ENCODE data around the gene TLR10. TPM values are rescaled to one million over a fixed set of nuclear protein-coding genes. Genes with fewer than 3 reads are reported as not detected.

TLR10 gene
- polyA plus RNA-seq, 1 of the 3 experiments (the other 2 are of a cell fraction) = not detected

DNA sequence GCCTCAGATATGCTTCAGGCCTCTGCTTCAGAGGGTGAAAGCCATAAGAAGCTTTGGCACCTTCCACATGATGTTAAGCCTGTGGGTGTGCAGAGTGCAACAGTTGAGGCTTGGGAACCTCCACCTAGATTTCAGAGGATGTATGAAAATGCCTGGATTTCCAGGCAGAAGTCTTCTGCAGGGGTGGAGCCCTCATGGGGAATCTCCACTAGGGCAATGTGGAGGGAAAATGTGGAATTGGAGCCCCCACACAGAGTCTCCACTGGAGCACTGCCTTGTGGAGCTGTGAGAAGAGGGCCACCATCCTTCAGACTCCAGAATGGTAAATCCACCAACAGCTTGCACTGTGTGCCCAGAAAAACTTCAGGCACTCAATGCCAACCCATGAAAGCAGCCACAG lies 35.2 kb downstream of the TLR10 start (continued):
- TF ChIP-seq, protein P1, sequence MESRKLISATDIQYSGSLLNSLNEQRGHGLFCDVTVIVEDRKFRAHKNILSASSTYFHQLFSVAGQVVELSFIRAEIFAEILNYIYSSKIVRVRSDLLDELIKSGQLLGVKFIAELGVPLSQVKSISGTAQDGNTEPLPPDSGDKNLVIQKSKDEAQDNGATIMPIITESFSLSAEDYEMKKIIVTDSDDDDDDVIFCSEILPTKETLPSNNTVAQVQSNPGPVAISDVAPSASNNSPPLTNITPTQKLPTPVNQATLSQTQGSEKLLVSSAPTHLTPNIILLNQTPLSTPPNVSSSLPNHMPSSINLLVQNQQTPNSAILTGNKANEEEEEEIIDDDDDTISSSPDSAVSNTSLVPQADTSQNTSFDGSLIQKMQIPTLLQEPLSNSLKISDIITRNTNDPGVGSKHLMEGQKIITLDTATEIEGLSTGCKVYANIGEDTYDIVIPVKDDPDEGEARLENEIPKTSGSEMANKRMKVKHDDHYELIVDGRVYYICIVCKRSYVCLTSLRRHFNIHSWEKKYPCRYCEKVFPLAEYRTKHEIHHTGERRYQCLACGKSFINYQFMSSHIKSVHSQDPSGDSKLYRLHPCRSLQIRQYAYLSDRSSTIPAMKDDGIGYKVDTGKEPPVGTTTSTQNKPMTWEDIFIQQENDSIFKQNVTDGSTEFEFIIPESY (IDR thresholded peaks at IDR 0.05; ENCODE audit: borderline replicate concordance, low read depth) = no peak
- no peak for TF ChIP-seq FOXJ3 (CRISPR knock-in tag; IDR thresholded peaks at IDR 0.05)

DNA sequence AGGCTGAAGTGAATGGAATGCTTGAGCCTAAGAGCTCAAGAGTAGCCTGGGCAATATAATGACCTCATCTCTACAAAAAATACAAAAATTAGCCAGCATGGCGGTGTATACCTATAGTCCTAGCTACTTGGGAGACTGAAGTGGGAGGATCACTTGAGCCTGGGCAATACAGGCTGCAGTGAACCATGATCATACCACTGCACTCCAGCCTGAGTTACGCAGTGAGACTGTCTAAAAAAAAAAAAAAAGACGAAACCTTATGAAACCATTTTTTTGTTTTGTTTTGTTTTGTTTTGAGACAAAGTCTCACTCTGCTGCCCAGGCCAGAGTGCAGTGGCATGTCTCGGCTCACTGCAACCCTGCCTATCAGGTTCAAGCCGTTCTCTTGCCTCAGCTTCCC lies 36.9 kb downstream of the TLR10 start:
- Histone ChIP-seq H3K27me3 (ENCODE audit: insufficient read depth) (no peaks in the 10 kb centered on the region), H3K4me3 (ENCODE audit: low read depth in 2 of 2, low read length in 1 of 2) (no peak overlapping the region), H2AFZ (ENCODE audit: low read depth) (no peak overlapping the region), H3K4me1 (ENCODE audit: control insufficient read depth in 1 of 2, insufficient read depth in 2 of 2, low read depth in 1 of 2, low read length in 1 of 2) (no peaks in the 10 kb centered on the region), H3F3A (replicated peaks; ENCODE audit: insufficient read depth) (no peaks in the 10 kb centered on the region), H3K36me3 (replicated peaks in 1 of 2; ENCODE audit: control insufficient read depth in 1 of 2, insufficient read depth in 2 of 2, low read length in 1 of 2) (no peaks in the 10 kb centered on the region), H3K4me2 (no peak overlapping the region), H3K9me3 (no peaks in the 10 kb centered on the region), H3K79me2 (ENCODE audit: insufficient read depth) (no peaks in the 10 kb centered on the region), H3K27ac (ENCODE audit: low read depth in 2 of 2, low read length in 1 of 2) (no peak overlapping the region), H3K9ac (no peak overlapping the region), H3K9me2 (no peaks in the 10 kb centered on the region), H4K20me1 (ENCODE audit: insufficient read depth) (no peaks in the 10 kb centered on the region)
- 77% methylated on average over 5 of the region's 5 CpGs for WGBS (ENCODE audit: low lambda C conversion rate)
- DNase-seq = no peak
- TF ChIP-seq, protein P1 (IDR thresholded peaks at IDR 0.05; ENCODE audit: borderline replicate concordance, low read depth) = no peak
- no peak for TF ChIP-seq CHD2 (IDR thresholded peaks at IDR 0.05; ENCODE audit: low read length, partially characterized antibody)
- TF ChIP-seq YY1 (IDR thresholded peaks at IDR 0.05; ENCODE audit: low read depth) = no peak
- POLR2A ChIA-PET = no interaction called here
- CTCF ChIA-PET = interaction anchor here (1.1 to 6.8 kb wide), 2 partner anchors 13 to 15 kb away, joined by 4 to 45 read pairs; no protein-coding TSS in a partner anchor

DNA sequence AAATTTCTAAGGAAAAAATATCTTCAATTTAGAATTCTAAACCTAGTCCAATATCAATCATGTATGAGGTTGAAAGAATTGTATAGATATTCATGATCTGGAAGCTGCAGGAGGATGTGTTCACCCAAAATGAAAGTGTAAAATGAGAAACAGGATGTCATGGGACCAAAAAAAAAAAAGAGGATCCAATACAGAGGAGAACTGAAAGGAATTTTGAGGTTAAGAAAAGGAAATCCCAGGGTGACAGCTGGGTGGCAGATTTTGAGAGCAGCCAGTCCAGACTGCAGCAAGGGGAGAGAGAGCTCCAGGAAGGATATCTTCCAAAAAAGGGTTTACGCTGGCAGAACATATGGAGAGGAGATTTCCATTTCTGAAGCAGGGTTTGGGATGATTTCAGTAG lies 38.9 kb downstream of the TLR10 start:
- 100% methylated on average over 1 of the region's 1 CpG for WGBS (ENCODE audit: low lambda C conversion rate)
- no peaks in the 10 kb centered on the region for H3K79me2 ChIP-seq (ENCODE audit: insufficient read depth)
- no peaks in the 10 kb centered on the region for H3K9me2 ChIP-seq
- H2AFZ ChIP-seq (ENCODE audit: low read depth) = peak overlapping the region; percentile 75; the same call in 1 of the 2 replicates
- H3K4me3 ChIP-seq (ENCODE audit: low read depth in 2 of 2, low read length in 1 of 2) = no peak overlapping the region
- TF ChIP-seq RCOR1 (IDR thresholded peaks at IDR 0.05; ENCODE audit: low read length) (no peak), GATA2 (CRISPR knock-in tag; IDR thresholded peaks at IDR 0.05) (no peak), TAF1 (IDR thresholded peaks at IDR 0.05; ENCODE audit: borderline replicate concordance, low read depth, low read length) (no peak), MEF2A (IDR thresholded peaks at IDR 0.05; ENCODE audit: borderline replicate concordance, low read depth) (no peak), NFIC (IDR thresholded peaks at IDR 0.05; ENCODE audit: borderline replicate concordance) (no peak), RAD21 (IDR thresholded peaks at IDR 0.05; ENCODE audit: low read length) (no peak), SMC3 (IDR thresholded peaks at IDR 0.05; ENCODE audit: low read depth, low read length) (no peak), TCF12 (IDR thresholded peaks at IDR 0.05) (no peak), CHD2 (IDR thresholded peaks at IDR 0.05; ENCODE audit: low read length, partially characterized antibody) (no peak), RFX5 (IDR thresholded peaks at IDR 0.05; ENCODE audit: low read length) (no peak), YY1 (IDR thresholded peaks at IDR 0.05; ENCODE audit: low read depth) (no peak), RXRA (IDR thresholded peaks at IDR 0.05; ENCODE audit: borderline replicate concordance, low read depth) (no peak), FOXM1 (IDR thresholded peaks at IDR 0.05; ENCODE audit: low read depth) (no peak)
- TF ChIP-seq, protein P2, sequence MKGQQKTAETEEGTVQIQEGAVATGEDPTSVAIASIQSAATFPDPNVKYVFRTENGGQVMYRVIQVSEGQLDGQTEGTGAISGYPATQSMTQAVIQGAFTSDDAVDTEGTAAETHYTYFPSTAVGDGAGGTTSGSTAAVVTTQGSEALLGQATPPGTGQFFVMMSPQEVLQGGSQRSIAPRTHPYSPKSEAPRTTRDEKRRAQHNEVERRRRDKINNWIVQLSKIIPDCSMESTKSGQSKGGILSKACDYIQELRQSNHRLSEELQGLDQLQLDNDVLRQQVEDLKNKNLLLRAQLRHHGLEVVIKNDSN (IDR thresholded peaks at IDR 0.05; ENCODE audit: borderline replicate concordance, low read depth) = no peak
- no peaks in the 10 kb centered on the region for H3K9me3 ChIP-seq
- H3F3A ChIP-seq (replicated peaks; ENCODE audit: insufficient read depth) = no peaks in the 10 kb centered on the region
- DNase-seq = no peak
- no peaks in the 10 kb centered on the region for H3K36me3 ChIP-seq (replicated peaks in 1 of 2; ENCODE audit: control insufficient read depth in 1 of 2, insufficient read depth in 2 of 2, low read length in 1 of 2)
- H3K27me3 ChIP-seq (ENCODE audit: insufficient read depth) = no peaks in the 10 kb centered on the region
- no peaks in the 10 kb centered on the region for H3K4me1 ChIP-seq (ENCODE audit: control insufficient read depth in 1 of 2, insufficient read depth in 2 of 2, low read depth in 1 of 2, low read length in 1 of 2)
- H4K20me1 ChIP-seq (ENCODE audit: insufficient read depth) = no peaks in the 10 kb centered on the region
- H3K4me2 ChIP-seq = no peak overlapping the region
- ChIA-PET POLR2A (no interaction called here), CTCF (interaction anchor here (0.7 to 6.8 kb wide), 5 partner anchors 13 to 564 kb away, joined by 3 to 45 read pairs (median 3); no protein-coding TSS in a partner anchor)
- H3K27ac ChIP-seq (ENCODE audit: low read depth in 2 of 2, low read length in 1 of 2) = no peak overlapping the region
- H3K9ac ChIP-seq = no peak overlapping the region

Data from SK-N-SH (cell line).